GM19351 (cell line): ENCODE results near the gene PPARG.
"Not testable (repeated sequence)": the region's sequence is repeated elsewhere in the genome, so short reads cannot be mapped to it uniquely, and the experiment has no call there.

Experiments
- ATAC-seq: cut with Tn5 transposase; IDR thresholded peaks from one replicate; pipeline ENCODE4 v1.9.1; 2021; ENCODE audit warnings: mild to moderate bottlenecking, moderate library complexity; ENCODE audit not compliant: unreplicated experiment

Gene PPARG

DNA sequence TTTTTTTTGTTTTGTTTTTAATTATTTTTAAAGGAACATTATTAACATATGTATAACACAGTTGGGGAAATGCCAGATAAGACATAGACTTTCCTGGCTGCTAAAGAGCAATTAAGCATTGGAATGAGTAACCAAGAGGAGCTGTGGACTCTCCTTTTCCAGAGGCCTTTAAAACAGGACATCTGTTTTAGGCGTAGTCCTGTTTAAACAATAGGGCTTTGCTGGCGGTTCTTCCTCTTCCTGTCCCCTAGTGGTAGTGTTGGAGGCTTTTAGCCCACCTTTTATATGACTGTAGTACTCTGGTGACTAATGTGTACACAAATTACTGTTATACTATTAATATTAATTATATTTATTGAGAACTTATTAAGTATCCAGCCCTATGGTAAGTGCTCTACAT, 81.9 kb downstream of the PPARG start:
- no peak for ATAC-seq

DNA sequence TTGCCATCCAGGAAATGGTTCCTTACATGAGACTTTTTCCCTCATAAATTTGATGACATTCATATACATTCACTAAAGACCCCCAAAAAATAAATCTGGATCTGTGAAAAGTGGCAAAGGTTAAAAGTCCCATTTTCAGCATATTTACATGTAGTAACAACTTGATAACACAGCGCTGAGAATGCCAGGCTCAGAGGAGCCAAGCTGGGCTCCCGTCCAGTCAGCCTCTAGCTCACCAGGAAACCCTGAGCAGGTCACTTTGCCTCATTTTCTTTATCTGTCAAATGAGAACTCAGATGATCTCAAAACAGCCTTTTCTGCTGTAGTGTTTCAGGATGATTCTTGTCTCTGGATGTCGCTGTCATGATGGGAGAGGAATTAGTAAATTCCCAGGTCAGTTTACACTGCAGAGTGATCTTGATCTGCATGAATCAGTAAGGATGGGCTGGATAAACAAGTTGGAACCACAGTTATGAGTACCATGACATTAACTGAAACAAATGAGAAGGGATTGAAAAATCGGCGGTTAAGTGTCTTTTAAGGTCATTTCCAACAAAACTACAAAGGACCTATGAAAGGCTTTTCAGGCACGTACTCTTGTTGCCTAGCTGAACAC, 82.8 kb downstream of the PPARG start:
- ATAC-seq, result no peak

DNA sequence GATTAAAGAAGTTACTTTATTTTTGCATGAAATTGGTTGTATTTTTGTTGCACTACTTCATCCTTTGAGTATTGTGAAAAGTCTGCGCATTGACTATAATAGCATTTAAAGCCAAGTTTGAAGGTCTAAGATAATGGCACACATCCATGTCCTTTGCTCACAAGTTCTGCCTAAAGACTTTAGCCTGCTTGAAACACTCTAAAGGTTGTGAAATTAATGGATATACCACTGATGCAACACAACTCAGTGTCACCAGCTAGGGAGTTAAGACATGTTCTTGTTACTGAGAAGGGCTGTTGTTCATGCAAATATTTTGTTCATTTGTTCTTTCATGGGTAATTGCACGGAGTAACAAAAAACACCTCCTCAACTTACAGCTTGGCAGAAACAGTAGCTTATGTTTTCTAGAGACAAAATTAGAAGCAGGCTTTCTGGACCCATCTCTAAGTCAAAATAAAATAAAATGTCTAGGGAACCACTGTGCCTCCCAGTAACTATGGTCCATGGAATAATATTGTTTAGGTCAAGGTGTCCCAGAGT, 83.9 kb downstream of the PPARG start:
- no peak for ATAC-seq

DNA sequence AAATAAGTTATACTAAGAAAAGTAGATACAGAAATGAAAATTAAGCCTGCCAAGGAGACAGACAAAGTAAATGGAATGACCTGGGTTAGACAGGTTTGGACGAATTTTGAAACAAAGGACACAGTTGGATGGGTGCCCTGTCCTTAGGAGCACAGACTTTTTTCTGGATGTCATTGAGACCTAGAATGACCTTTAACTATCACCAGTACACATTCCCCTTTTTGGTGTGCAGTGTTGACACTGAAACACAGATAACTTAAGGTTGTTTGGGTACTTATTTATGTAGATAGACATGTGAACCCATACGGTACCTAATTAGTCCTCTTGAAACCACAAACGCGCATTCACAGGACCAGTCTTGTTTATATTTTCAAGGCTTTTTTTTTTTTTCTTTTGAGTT, 86.7 kb downstream of the PPARG start:
- ATAC-seq, result no peak

DNA sequence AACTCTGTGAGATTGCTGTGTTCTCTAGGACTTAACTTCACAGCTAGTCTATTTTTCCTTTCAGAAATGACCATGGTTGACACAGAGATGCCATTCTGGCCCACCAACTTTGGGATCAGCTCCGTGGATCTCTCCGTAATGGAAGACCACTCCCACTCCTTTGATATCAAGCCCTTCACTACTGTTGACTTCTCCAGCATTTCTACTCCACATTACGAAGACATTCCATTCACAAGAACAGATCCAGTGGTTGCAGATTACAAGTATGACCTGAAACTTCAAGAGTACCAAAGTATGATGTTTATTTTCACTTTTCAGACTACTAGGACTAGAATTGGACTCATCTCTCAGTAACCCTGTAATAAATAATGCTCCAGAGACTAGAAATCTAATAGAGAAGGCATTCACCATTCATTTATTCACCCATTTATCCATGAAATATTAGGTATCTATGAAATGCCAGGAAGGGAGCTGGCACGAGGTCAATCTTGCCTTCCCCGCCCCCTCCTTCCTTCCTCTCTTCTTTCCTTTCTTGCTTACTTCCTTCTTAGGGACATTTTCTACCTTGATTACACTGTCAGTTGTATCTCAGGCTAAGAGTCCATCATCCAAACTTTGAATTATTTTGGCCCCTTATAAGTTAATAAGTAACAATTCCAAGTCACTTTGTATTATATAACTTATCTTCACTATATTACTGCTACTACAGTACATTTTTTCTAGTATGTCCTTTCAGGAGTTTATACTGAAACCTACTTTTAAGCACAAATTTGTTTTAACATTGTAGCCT, 91.0 kb downstream of the PPARG start:
- no peak for ATAC-seq

DNA sequence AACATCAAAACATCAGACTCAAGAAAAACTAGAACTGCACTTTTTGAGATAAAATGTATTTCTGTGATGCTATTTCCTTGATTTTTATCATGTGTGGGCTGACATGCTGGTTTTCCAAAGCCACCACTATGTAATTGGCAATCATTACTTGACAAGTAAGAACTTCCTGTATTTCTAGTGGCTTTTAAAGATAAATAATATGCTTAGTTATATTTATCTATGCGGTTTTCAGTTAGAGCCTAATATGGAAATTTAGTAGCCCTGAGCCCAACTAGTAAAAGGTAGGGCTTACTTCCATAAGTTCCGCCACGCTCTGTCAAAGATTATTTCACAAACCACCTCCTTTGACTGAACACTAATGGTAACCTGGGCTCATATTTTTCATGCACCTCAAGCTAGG, 91.6 kb downstream of the PPARG start:
- no peak for ATAC-seq

DNA sequence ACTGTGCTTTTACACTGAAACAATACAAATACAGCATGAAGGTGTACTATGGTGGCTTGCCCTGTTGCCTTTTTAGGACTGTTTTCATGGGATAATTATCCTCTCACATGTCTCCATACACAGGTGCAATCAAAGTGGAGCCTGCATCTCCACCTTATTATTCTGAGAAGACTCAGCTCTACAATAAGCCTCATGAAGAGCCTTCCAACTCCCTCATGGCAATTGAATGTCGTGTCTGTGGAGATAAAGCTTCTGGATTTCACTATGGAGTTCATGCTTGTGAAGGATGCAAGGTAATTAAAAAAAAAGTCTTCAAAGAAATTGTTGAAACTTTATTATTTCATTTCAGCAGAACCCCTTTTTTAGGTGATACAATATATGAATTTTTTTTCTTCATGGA, 92.3 kb downstream of the PPARG start:
- ATAC-seq, result no peak

DNA sequence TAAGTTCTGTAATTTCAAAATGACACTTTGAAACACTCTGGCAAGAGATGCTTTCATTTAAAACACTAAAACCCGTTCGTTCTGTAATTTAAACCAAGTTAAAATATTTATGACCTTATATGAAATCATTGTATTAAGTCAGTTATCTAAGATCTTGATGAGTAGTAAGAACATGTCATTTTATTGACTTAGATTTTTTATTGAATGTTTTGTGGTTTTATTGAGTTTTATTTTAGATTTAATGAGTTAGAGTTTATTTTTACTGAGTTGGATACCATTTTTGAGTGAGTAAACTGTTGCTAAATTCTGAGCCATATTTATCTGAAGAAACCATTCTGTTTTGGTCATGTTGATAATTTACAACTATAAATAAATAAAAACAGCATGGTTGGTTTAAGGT, 94.3 kb downstream of the PPARG start:
- no peak for ATAC-seq

DNA sequence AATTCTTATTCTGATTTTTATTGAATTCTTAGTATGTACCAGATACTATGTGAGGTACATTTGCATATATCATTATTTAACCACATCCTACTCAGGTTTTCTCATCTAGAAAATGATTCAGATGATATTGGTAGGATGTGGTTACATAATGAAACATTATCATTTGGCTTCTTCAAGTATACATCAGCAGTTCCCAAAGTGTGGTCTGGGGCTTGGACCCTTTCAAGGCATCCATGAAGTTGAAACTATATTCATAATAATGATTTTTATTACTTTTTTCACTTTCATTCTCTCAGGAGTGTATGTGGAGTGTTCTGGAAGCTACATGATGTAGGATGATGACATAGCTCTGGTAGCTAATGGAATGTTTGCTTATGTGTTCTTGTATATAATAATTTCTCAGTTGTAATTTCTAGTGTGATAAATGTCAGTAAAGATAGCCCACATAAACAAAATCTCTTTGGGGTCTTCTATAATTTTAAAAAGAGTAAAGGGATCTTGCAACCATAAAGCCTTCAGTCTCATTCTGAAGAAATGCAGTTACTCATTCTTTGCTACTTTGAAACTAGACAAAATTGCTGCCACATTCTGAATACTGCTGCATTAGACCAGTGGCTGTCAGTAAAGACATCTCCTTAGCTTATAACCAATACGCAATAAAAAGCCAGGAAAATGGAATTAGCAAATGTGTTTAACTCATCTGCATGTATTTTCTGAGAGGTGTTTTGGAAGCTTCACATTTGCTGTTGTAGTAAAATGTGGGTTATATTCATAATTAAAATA, 95.8 kb downstream of the PPARG start:
- ATAC-seq, result no peak

DNA sequence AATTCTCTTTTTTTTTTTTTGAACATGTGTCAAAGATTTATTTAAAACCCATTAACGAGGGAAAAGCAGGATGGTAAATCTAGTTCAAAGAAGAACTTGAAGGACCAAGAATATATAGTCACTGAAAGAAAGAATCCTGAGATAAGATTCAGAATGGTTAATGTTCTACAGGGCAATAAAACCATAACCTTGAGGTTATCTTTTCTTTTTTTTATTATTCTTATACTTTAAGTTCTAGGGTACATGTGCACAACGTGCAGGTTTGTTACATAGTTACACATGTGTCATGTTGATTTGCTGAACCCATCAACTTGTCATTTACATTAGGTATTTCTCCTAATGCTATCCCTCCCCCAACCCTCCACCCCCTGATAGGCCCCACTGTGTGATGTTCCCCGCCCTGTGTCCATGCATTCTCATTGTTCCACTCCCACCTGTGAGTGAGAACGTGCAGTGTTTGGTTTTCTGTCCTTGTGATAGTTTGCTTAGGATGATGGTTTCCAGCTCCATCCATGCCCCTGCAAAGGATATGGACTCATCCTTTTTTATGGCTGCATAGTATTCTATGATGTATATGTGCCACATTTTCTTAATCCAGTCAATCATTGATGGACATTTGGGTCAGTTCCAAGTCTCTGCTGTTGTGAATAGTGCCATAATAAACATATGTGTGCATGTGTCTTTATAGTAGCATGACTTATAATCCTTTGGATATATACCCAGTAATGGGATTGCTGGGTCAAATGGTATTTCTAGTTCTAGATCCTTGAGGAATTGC, 97.8 kb downstream of the PPARG start:
- ATAC-seq, result not testable (repeated sequence)

DNA sequence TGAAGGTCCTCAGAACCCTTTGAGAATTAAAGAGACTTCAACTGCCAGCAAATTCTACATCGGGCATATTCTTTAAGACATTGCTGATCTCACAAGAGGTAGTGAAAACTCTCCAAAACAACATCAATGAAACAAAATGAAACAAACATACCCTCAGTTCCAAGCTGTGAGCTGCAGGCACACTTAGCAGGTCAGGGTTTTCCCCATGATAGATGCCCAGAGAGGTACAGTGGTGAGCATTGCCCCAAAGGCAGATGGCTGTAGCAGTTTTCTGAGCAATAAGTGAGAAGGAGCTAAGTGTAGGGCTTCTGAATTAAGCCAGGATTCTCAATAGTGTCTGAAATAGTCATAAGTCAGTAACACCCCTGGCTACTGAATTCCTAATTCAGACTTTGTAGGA, 99.3 kb downstream of the PPARG start:
- ATAC-seq, result no peak

DNA sequence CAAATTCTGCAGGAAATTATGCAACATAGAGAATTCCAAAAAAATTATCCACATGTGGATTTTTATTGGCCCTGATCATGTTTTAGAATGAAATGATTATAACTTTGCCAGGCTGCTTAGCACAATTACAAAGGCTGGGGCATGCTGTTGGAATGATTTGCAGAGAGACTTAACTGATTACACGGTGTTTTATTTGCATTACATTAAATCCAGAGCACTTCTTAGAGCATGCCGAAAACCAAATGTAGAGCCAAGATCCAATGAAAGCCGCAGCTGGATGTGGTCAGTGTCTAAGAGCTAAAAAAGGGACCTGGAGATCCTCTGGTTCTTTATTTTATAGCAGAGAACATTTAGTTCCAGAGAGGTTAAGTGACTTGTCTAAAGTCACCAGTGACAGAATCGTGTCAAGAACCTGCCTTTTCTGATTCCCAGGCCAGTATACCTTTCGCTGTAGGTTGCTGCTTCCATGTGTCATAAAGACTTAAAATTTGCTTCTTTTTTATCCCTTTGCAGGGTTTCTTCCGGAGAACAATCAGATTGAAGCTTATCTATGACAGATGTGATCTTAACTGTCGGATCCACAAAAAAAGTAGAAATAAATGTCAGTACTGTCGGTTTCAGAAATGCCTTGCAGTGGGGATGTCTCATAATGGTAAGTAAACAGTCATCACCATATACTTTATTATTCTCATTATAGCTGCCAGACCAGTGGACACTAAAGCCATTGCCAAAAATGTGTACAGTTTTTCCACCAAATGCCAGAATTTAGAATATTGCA, 103.4 kb downstream of the PPARG start:
- no peak for ATAC-seq

DNA sequence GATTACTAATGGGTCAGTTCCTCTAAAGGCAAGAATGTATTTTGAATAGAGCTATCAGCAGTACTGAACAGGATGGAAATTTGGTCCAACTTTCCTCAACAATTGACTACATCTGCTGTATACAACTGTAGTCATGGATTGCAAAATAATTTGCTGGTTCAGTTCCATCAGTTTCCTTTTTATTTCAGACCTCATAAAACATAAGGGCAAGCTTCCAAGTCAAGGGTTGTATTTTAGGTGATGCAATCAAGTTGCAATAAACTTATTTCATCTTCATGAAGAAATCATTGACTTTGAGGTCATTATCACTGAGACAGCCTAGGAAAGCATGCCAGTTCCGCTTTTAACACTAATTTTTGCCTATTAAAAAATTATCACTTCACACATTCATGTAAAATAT, 105.0 kb downstream of the PPARG start:
- no peak for ATAC-seq

DNA sequence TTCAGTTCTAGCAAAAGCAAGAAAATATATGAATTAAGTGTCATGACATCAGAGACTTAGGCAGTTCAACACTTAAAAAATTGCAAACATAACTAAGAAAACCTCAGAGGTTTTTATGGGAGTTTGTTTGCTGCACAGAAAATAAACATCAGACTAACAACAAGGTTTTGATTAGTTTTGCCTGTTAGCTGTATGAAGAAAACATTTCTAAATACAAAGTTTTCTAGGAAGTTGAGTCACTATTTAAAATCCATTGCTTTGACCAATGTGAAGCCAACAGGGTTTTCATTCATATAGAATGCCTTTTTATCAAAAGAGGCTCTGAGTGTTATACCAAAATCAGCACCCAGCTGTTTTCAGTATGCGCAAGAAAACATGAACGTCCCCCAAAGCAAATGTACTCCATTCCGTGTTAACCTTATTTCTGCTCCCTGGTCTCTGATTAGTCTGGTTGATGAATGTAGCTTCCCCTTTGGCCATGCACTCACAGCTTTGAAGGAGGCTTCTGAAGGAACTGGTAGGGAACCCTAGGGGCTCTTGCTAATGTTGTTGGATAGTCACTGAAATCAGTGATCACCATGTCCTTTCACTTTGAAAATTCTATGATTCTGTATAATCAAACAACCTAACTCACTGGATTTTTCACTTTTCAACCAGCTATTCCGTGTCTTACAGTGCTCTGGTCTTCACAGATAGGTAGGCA, 105.8 kb downstream of the PPARG start:
- ATAC-seq, result no peak

DNA sequence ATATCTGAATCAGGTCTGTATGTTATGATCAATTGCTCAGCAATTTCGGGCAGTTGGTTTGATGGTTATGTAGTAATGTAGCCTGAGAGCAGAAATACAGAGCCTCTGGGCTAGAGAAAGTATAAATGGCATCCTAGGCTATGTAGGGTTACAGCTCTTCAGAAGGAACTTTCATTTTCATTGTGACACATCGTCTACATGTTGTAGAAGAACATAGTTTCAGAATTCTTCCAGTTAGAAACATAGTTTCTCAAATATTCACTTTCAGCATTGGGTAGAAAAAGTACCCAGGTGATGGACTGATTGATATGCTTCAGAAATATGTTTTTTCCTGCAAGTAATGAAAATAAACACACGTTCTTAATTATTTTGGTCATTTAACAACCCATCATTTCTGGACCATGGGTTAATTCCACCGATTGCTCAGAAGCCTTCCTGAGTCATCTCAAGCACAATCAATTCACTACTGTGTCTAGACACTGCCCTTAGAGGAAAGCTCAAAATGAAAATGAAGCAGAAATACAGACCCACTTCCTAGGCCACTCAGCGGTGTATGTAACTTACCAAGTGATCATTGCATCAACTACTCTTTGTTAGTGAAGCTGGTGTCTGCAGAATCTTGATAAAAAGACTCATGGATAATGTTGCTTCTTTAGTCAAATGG, 106.6 kb downstream of the PPARG start:
- peak; percentile 95 for ATAC-seq

DNA sequence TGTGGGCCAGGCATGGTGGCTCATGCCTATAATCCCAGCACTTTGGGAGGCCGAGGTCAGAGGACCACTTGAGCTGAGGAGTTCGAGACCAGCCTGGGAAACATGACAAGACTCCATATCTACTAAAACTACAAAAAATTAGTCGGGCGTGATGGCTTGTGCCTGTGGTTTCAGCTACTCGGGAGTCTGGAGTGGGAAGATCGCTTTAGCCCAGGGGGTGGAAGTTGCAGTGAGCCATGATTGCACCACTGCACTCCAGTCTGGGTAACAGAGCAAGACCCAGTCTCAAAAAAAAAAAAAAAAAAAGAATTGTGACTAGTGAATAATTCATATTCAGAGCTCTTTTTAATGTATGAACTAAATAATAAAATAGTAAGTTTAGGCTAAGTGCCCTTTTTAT, 107.6 kb downstream of the PPARG start:
- ATAC-seq, result no peak

DNA sequence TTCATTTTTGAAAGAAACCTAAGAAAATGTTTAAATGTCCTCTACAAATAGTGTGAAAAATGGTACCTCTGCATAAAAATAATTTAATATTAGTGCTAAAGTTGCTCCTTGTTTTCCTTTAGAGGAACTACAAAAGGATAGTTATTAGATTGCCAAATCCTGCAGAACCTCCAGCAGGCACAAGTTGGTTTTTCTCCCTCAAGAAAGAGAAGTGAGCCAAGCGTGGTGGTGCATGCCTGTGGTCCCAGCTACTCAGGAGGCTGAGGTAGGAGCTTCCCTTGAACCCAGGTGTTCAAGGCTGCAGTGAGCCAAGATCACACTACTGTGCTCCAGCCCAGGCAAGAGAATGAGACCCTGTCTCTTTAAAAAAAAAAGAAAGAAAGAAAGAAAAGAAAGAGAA, 110.4 kb downstream of the PPARG start:
- no peak for ATAC-seq

DNA sequence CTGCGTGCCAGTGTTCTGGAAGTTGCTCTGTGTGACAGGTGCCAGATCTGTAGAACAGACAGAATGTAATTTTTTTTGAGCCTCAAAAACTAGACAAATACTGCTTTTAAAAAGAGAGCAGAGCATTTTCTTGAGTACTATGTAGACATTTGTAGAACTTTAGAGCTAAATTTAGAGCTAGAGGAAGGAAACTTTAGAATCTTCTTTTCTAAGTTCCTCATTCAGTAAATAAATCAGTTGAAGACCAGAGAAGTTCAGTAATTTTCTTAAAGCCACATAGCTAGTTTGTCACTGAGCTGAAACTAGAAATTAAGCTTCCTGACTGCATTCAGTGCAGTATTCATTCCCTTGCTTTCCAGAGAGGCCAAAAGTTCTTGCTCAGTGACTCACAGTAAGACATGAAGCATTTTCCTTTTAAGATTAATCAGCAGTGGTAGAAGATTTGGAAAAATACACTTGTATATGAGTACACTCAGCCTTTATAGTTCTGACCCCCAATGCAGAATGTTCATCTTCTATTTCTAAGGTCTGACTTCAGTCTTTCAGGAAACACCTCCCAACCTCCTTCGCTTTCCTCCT, 111.8 kb downstream of the PPARG start:
- ATAC-seq, result no peak

DNA sequence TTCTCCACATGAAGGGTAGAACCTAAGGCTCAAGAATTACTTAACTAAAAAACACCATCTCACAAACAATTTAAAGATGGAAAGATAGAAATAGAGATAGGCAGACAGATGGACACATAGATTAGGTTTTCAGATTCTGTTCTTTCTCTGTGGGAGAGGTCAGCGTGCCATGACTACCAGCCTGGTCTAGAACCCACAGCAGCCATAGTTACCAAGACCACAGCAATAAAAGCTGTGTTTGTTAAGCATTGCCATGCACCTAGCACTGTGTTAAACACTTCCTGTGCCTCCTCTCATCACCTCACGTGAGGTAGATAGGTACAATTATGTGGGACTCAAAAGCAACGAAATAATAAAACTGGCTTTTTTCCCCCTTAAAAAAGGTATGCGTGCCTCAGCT, 112.3 kb downstream of the PPARG start:
- ATAC-seq, result no peak
